Esophagus mucosa (tissue), 1 donor: ENCODE measurements around the gene MRPL24. TPM values are rescaled to one million over a fixed set of nuclear protein-coding genes. Genes with fewer than 3 reads are reported as not detected.

Experiments used
- ATAC-seq: fragments of 200-7000 bp; cut with Tn5 transposase; one replicate; pipeline ENCODE4 v1.9.1; 2020
- total RNA-seq: library from RNA; stranded (reverse); gene quantifications from one replicate; pipeline ENCODE4 v1.2.4, GENCODE V29; 2023
- donor health status: DM: yes; HTN: yes; CAD: no.

Gene MRPL24
- total RNA-seq, 1 donor from 2014 or later, result 67.4 TPM

DNA sequence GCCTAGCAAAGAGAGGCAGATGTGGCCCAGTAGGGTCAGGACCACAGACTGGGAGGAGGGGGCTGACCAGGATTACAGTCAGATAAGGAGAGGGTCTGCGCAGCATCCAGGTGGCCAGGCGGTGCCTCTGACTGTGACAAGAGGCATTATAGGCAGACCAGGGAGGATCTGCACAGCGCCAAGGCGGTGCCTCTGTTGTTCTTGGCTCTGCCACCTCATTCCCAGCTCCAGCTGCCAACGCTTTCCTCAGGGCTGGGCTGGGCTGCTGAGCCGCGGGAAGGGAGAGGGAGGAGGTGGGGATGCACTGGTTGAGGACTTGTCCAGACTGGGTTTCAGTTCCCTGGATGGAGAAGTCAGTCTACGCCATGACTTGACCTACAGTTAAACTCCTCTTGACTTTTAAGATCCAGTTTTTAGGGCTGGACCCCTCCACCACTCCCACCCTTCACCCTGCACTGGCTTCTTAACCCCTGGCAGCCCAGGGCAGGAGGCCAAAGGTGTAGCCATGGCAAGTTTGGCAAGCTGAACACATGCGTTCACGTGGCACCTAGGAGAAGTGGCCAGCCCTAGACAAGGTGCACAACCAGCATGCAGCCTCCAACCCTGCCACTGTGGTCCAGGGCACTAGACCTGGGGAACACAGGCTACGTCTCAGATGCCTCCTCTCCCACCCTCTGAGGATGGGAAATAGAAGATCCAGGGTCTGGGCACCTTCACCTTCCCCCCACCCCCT, 31.0 kb downstream of the MRPL24 start:
- peak; percentile 69 for ATAC-seq

DNA sequence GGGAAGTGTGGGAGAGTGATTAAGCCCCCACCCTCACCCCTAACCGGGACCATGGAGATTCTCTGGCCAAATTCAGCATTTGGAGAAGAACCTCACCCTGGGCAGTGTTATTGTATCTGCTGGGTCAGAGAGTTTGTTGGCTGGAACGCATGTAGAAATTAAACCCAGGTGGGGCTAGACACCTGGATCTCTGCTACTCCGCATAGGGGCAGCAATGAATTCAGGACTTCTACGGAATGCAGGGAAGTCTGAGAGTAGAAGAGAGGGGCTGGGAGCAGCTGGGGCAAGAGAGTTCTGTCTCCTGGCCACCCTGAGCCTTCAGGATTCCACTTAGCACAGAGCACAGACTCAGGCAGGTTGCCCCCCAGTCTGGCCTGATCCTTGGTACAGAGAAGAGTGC, 31.9 kb downstream of the MRPL24 start:
- ATAC-seq, result no peak

DNA sequence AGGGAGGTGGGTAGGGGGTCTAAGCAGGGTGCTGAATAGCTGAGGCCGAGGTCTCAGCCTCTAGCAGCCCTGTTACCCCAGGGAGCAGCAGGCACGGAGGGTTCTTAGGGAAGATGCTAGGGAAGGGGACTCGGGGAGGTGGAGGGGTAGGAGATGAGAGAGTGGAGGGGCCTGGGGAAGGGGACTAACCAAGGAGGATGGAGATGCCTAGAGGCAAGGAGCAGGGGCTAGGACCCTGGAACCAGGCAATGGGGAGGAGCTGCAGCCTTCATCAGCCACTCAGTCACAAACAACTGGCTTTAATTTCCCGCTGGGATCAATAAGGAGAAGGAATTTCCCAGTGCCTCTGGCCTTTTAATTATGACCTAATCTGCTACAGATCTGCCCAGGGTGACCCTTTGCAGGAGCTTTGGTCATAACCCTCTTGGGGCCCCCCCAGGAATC, 32.6 kb downstream of the MRPL24 start:
- ATAC-seq, result no peak

DNA sequence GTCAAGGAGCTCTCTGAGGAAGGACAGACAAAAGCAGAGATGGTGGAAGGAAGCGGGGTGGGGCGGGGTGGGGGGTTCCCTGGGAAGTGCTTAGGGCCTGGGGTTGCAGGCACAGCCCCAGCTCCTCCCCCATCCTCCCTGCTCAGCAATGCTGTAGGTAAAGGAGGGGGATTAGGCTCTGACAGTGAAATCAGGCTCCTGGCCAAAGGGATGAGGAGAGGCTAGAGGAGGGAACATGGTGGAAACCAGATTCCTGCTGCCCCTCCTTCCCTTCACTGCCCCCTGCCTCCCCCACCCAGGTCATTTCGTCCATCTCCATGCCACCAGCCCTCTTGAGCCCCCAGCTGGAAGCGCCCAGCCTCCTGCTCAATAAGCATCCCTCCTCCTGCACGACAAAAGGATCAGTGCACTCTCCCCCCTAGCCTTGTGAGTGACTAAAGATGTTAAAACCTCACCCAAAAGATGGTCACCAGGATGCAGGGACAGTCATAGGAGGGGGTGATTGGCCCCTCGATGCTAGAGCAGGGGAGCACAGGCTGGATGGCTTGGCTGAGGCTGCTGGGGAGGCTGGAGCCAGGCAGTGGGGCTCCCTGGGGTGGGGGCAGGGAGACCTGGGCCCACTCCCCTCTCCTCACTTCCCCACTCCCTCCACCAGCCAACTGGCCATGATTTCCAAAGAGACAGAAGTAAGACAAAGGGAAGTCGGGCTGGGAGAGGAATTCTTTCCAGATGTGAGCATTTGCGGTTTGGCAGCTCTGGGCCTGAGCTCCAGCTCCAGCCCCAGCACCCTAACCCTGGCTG, 33.3 kb downstream of the MRPL24 start:
- ATAC-seq, result no peak

DNA sequence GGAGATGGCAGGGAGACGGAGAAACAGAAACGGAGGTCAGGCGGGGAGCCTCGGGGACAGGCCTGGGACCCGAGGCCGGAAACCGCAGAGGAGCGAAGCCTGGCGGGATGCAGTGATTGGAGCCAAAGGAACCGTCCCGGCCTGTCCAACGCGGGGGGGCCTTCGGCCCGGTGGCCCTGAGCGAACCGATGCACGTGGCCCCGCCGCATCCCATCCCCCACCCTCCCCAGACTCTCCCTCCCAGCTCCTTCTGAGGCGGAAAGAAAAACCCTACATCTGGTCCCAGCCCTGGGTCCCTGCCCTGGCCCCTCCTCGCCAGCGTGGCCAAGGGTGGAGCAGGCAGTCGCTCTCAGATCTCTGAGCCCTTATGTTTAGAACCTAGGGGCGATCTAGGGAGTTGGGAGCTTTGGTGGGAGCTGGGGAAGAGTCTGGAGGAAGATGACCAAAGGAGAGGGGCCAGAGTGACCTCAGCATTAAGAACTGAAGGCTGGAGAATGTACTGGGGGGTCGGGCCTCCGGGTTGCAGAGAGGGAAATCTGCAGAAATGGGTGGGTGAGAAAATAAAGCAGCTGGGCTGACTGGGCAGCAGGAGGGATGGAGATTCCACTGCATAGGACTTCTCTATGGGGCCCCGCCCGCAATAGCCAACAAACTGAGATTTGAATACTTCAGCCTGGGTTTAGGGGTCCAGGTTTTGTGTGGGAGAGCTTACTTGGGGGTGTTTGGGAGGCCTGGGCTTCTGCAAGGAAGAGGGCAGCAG, 34.1 kb downstream of the MRPL24 start:
- peak; percentile 35 for ATAC-seq

DNA sequence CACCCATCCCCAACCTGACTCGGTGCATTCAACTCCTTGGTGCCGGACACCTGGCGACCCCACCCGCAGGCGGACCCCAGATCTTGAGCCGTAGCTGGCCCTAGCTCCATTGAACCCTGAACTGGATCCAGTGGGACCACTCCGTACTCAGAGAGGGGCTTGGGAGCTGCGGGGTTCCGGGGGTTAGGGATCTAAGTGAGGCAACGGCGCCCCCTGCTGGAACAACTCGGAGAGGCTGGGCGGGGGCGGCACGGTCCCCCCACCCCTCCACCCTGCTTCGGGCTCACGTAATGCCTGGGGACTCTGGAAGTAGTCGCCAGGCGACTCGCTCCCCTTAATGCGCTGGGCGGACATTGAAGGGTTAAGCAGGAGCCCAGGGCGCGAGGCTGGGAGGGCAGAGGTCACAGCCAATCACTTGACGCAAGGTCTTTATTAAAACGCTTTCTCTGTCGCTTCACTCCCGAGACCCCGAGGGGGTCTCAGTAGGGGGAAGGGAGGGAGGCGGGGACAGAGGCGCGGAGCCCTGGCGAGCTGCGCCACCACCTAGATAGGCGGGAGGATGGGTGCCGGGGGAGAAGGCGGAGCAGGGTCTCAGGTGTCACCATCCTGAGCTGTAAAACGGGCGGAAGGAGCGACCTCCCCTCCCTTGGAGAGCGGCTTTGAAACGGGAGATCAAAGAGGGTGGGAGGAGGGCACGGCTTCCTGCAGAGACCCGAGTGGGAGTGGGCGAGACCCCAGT, 34.8 kb downstream of the MRPL24 start:
- ATAC-seq, result peak; percentile 44

DNA sequence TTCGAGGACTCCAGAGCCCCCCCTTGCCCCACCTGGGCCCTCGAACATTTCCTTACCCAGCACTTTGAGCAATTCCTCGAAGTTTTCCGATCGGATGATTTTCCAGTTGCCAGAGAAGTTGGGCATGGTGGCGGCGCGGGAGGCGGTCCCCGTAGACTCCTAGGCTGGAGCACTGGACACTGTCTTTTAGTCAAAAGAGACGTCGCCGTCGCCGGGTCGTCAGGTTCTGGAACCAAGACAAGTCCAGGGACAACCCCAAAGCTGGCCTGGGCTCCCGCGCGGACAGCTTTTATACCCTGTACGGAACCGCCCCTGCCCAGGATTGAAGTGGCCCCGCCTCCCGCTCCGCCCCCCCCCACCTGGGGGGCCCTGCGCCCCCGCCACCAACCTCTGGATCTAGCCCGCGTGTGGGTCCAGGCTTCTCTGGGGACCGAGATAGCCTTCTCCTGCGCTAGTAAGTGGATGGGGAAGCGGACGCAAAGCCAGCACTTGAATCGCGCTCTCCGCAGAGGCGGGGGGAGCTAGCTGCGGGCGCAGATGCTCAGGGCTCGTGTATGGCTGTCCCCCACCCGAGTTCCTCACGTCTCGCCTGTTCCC, 35.5 kb downstream of the MRPL24 start, which contains the start of gene CRABP2:
CRABP2 (minus strand) TSS at position 263 of the 597 bp plus-strand sequence; CDS start at position 126, 137 bp downstream.
- ATAC-seq, result peak; percentile 11

DNA sequence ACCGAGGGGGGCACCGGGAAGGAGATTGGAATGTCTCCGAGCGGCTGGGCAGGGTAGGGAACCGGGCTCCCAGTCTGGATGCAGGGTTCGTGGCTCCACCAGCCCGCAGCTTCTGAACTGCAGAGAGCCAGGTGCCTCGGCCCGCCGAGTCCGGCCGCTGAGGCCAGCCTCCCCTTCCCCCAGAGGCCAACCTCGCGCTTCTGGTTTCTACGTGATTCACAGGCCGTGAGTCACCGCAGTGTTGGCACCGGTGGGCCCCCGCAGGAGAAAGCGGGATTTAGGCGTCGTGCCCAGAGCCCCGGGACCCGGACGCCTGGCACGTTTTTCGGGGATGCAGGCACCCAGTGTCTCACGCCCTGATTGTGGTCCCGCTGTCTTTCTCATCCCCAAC, 36.0 kb downstream of the MRPL24 start:
- peak; percentile 48 for ATAC-seq

DNA sequence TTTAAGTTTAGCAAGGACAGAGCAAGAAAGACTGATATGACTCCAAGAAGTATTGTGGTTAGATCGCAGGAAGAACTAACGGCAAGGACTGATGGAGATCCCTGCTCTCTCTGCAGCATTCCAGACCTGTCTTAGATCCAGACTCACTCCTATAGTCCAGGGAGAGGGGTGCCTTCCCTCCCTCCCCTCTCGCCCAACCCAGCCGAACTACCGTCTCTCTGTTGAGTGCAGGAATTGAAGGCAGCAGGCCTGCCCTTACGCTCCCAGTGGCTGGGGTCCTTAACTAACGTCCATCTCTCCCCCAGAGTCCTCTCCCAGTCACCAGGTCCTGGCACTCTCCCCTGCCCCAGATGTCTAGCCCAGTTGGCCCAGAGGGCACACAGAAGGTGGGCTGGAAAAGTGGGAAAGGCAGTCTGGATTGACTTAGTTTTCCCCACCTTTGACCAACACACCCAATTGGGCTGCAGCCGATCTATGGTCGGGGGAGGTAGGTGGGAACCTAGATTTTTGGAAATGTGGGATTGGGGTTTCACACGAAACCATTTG, 36.6 kb downstream of the MRPL24 start:
- ATAC-seq, result no peak

DNA sequence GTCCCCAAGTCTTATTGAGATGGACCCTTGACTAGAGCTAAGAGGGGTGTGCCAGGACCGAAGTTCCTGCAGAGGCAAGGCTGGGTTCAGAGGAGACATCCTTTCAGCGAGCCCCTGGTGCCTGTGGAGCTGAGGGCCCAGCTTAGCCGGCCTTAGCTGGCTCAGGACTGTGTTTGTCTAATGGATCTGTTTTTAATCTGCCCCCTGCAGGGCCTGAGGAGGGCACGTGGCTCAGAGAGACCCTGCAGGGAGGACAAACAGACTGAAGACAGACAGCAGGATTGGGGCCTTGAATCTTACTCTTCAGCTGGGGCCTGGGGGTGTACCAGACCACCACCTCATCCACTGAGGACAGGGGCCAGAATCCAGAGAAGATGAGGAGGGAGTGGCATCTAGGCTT, 37.1 kb downstream of the MRPL24 start:
- no peak for ATAC-seq

DNA sequence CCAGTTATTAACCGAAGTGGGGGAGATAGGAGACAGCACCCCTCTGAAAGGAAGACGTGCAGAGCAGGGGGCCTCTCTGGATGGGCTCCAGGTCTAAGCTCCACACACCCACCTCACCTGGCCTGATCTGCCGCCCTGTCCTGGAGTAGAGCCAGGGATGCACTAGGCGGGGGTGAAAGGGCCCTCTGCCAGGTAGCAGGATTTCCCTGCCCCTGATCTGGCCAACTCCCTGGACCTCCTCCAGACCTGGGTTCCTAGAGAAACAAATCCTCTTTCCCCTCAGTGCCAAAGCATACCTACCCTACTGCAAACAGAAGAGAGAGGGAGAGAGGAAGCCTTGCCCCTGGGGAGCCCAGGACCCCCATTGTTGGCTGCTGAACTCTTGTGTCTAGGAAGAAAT, 37.6 kb downstream of the MRPL24 start:
- ATAC-seq, result no peak

DNA sequence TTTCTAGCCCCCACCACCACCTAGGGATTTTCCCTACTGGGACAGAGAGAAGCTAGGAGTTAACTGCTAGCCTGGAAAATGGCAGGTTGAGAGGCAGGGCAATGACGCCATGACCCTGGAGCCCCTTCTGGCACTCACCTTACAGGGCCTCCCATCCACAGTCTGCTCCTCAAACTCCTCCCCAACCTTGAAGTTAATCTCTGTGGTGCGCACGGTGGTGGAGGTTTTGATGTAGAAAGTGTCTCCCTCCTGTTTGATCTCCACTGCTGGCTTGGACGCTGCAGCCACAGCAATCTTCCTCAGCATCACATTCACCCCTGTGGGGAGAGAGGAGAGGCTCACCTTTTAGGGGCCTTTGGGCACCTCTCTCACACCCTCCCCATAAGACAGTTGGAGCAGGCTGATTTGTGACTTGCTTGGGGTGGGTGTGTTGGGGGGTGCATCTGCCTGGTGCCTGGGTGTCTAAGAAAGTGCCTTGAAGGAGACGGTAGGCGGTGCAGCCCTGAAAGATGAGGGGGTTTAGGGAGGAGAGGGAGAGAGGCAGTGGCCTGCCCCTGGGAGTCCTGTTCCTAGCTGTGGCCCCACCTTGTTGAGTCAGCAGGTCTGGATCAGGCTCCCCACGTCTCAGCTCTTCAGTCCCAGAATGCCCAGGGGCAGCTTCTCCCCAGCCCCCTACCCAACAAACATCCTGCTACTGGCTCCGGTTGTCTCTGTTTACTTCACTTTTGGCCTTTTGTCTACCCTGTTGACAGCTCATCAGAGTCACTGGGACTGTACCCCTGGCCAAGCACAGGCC, 40.0 kb downstream of the MRPL24 start:
- ATAC-seq, result no peak

DNA sequence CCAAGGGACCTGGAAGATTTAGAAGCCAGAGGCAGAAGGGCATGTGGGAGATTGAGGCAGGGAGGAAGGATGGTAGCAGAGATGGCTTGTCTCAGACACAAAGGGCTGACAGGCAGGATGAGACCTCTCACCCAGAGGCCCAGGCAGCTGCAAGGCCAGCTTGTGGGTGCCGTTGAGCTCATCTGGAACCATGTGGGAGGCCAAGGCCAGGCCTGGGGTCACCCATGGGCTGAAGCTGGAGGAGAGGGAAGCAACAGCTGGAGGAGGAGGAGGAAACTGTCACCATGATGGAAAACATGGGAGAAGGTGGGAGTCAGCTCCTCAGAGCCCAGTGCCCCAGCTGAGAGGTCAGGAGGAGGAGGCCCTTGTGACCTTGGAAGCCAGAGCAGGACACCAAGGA, 41.9 kb downstream of the MRPL24 start:
- no peak for ATAC-seq

DNA sequence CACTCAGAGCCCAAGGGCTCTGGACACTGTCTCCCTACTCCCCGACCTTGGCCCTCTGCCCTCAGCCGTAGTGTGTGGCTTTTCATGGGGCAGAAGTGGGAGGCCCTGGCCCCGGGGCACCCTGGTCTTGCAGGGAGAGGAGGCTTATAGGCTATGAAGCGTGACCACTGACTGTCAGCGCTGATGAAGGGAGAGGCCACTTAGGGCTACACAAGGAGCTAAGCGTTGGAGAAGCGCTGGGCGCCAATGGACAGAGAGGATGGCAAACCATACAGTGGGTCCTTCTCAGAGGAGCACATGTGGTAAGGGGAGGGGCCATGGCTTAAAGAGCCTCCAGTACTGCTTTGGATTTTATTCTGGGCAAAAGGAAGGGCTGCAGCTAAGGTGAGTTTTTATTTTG, 43.4 kb downstream of the MRPL24 start:
- peak; percentile 26 for ATAC-seq

DNA sequence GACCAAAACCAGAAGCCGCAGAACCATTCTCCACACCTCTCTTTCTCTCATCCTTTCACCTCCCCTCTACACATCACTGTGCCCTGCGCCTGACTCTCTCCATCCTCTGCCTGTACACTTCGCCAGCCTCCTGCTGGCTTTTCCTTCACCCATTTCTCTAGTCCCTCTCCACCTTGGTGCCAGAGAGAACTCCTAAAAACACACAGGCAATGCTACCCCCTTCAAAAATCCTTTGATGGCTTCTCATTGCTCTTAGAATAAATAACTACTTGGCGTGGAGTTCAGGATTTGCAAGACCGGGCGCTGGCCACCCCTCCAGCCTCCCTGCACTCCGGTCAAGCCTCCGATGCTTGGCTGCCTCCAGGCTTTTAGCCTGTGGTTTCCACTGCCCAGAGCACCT, 44.1 kb downstream of the MRPL24 start:
- no peak for ATAC-seq

DNA sequence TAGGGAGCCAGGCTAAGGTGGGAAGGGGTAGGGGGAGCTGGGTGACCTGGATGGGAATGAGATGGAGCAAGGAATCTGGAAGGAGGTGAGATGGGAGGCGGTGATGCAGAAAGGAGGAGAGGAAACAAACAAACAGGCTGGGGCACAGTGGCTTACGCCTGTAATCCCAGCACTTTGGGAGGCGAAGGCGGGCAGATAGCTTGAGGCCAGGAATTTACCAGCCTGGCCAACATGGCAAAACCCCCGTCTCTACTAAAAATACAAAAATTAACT, 46.3 kb downstream of the MRPL24 start:
- no peak for ATAC-seq

DNA sequence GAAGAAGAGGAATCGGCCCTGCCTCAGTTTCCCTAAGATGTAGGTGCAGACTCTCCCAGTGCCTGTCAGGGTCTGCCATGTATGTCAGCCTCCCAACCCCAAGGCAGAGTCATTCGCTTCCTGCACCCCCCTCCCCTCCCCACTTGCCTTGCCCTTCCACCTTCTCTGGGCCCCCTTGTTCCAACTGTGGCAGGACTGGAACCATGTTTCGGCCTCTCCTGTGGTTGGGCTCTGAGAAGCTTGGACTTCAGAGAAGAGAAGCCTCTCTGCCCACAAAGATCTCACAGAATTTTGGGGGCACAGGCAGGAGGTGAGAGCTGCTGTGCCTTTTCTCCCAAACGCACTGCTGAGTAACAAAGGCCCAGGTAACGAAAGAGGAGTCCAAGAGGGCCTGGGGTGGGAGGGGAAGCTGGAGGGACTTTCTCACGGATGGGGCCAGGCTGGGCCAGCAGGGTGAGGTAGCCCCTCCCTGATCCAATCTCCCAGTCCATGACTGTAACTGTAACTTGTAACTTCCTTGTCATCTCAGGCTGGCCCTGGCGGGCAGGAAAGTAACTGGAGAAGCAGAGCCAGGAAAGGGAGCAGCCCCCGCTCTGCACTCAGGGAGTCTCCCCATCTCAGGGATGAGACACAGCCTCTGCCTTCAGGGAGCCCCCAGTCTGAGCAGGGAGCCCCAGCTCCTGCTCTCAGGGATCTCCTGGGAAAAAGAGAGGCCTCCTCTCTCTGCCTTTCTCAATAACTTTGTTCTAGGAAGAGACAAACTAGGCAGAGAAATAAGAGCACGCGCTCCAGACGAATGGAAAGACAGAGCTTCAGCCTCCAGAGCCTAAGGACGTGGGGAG, 46.8 kb downstream of the MRPL24 start:
- peak; percentile 46 for ATAC-seq

DNA sequence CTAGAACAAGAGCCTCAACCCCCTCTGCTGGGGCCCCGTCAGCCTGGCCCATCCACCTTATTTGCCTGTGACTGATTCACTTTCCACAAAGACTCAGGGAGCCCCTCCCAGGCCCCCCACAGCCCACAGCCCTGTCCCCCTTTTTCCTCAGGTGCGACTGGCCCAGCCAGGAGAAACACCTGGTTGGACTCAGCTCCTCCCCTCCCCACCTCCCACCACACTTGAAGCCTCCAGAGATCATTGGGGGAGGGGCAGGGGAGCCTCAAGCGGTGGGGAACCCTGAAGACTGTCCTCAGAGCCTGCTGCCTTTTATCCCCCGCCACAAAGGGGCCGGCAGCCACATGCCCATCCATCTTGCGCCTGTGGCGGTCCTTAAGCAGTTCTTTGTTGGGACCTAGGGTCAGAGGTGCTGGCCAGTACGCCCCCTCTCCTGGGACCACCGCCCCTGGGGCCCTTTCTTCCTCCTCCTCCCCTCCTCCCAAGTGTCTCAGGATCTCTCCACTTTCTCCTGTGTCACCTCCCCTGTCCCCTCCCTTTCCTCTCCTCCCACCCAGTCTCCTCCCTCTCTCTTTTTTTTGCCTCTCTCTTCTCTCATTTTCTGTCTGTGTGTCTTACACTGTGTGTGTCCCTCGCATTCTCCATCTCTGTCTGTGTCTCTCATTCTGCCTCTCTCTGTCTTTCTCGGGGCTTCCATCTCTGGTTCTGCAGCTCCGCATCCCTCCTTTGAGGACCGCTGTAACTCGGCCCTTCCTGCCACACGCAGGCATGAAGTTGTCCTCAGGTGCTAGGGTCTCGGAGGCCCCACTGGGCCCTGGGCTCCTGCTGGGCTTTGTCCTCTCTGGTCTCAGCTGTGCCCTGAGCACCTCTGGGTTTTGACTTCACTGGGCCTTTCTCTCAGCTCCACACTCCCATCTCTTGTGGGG, 47.7 kb downstream of the MRPL24 start:
- ATAC-seq, result peak; percentile 17

DNA sequence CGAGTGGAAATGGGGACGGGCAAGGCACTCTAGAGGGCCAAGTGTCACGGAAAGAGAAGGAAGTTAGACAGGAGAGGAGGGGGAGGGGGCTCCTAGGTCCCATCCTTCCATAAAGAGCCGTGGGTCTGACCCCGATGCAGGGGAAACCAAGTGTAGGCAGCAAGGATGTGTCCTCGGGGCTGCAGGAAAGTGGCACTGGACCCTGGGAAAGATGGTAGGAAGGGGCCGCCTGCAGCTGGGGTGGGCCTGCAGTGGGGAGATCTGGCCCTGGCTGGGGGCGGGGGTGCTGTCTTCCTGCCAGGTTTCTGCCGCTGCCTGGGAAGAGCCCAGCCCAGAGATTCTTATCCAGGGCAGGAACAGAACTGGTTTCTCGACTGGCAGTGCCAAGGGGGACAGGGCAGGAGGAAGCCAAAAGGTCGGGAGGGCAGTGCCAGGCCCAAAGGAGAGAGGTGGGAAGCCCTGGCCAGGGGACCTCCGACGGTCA, 48.4 kb downstream of the MRPL24 start:
- peak; percentile 54 for ATAC-seq
